Posterior vena cava (tissue), 2 donors: ENCODE results near the gene INPP5B. TPM values are rescaled to one million over a fixed set of nuclear protein-coding genes. Genes with fewer than 3 reads are reported as not detected.
"Not testable (repeated sequence)": the region's sequence is repeated elsewhere in the genome, so short reads cannot be mapped to it uniquely, and the experiment has no call there.

ENCODE experiments used
- DNase-seq: peaks from one replicate; pipeline ENCODE4 v3.0.0-alpha.2; 2020; ENCODE audit warnings: low spot score
- intact Hi-C, 2 donors: fragments of 100-400 bp; cut with DNase I; formaldehyde crosslinking; loops; one replicate each; pipeline versions ENCODE4 v1.14.1 to v1.14.2; 2022 to 2023
- long read RNA-seq, 2 donors: library from polyadenylated mRNA; unstranded; transcript quantifications; one replicate each; pipeline ENCODE4 v2.0.0, GENCODE V29; 2020 to 2021
- total RNA-seq, 2 donors: library from RNA; stranded (reverse); fragmentation: NEBNext Ultra II Directional; extraction: Animal tissue kit (Norgen Biotek cat#: 25700); gene quantifications; one replicate each; pipeline ENCODE4 v1.2.1, GENCODE V29; 2021
- donor health status: DM: yes; HTN: yes; CAD: no.
- donor health status: DM: yes; HTN: yes; CAD: no.

INPP5B gene
- total RNA-seq, result 10 to 100 TPM; 28.9 to 31.2 TPM
- long read RNA-seq, donor 1, partial matches to known transcripts, result 1 of 4 reads
- long read RNA-seq, donor 1, other reads (novel, unspliced or antisense), result 1 of 4 reads
- long read RNA-seq, donor 2, partial matches to known transcripts, result 1 of 9 reads
- long read RNA-seq, donor 2, other reads (novel, unspliced or antisense), result 4 of 9 reads

GRCh38 chr1:37946703-37947360 is at the start of gene INPP5B:
Gene INPP5B, minus strand, starts transcription at chr1:37947053. Its CDS starts 745 bp downstream, at chr1:37946308.
- DNase-seq, result peak; percentile 96
- intact Hi-C loops, result no loop called here

DNA sequence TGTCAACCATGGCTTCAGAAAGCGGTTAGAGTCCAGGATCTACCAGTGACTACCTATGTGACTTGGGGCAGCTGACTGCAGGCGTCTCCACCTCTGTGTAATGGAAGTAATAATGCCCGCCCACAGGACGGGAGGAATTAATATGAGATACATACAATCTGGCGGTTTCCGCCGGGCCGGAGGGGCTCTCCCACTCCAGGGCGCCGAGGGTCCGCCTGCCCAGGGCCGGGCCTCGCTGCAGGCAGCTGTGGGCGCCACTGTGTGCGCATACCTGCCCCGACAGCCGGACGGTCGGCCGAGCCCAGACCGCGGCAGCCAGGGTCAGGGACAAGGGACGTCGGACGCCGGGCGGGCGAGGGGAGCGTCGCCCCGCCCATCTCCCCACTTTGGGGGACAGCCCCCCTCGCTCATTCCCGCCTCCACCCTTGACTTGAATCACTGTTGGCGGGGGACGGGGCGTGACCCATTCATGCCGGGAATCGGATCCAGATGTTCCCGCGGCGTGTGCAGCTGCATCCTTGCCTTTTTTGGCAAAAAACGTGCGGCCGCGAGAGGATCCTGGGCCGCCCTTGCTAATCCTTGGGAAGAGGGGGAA is 49.0 kb upstream of the INPP5B start:
- intact Hi-C loops, result no loop called here
- peak; percentile 97 for DNase-seq

- DNase-seq, result peak; percentile 65
- intact Hi-C loops, result no loop called here
Observed at GRCh38 chr1:37994886-37995566, 48.2 kb upstream of the INPP5B start.

GRCh38 chr1:37989361-37989930 is 42.6 kb upstream of the INPP5B start:
- intact Hi-C loops, result no loop called here
- DNase-seq, result peak; percentile 85

GRCh38 chr1:37987679-37988078 is 40.8 kb upstream of the INPP5B start:
- intact Hi-C loops, result no loop called here
- DNase-seq, result no peak

GRCh38 chr1:37983546-37983945 is 36.7 kb upstream of the INPP5B start:
- intact Hi-C loops, result no loop called here
- DNase-seq, result no peak

- intact Hi-C loops, result loop anchor here (5.0 kb wide), 2 partner anchors 91 to 96 kb away; no protein-coding TSS in a partner anchor
- no peak for DNase-seq
Observed at GRCh38 chr1:37978541-37978940, 31.7 kb upstream of the INPP5B start.

GRCh38 chr1:37975083-37975482 is 28.2 kb upstream of the INPP5B start:
- intact Hi-C loops, result loop anchor here (5.0 kb wide), 2 partner anchors 88 to 93 kb away; no protein-coding TSS in a partner anchor
- not testable (repeated sequence) for DNase-seq

- no peak for DNase-seq
- intact Hi-C loops, result no loop called here
Observed at GRCh38 chr1:37974567-37974966, 27.7 kb upstream of the INPP5B start.

DNA sequence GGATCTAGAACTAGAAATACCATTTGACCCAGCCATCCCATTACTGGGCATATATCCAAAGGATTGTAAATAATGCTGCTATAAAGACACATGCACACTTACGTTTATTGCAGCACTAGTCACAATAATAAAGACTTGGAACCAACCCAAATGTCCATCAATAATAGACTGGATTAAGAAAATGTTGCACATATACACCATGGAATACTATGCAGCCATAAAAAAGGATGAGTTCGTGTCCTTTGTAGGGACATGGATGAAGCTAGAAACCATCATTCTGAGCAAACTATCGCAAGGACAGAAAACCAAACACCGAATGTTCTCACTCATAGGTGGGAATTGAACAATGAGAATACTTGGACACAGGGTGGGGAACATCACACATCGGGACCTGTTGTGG is 26.8 kb upstream of the INPP5B start:
- intact Hi-C loops, DNase-seq: not testable (repeated sequence)

GRCh38 chr1:37965301-37965700 is 18.4 kb upstream of the INPP5B start:
- intact Hi-C loops, result no loop called here

GRCh38 chr1:37964106-37964505 is 17.3 kb upstream of the INPP5B start:
- DNase-seq, intact Hi-C loops: not testable (repeated sequence)

More at GRCh38 chr1:37965301-37965700, 18.4 kb upstream of the INPP5B start:
- no peak for DNase-seq

- intact Hi-C loops, result loop anchor here in 1 of 2 donors (10.0 kb wide), 1 partner anchor 1964 kb away; no protein-coding TSS in a partner anchor
- DNase-seq, result no peak
Observed at GRCh38 chr1:37958690-37959089, 11.8 kb upstream of the INPP5B start.

DNA sequence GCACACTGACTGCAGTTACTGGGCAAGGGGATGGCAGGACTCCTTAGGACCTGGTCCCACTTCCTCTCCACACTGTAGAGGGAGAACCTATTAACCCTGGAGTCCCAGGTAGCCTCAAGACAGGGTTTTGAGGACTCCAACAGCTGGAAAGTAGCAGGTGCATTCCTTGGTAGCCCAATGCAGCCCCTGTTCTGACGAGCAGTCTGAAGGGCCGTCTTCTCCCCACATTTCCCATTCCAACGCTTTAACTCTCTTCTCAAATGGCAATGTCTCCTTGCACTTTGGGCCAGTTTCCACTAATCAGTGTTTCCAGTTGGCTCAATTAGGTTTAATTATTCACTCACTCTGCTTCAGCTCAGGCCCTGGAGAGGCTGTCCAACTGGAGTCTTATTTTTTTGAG is 8.8 kb upstream of the INPP5B start:
- intact Hi-C loops, result loop anchor here in 1 of 2 donors (10.0 kb wide), 1 partner anchor 1961 kb away; no protein-coding TSS in a partner anchor
- no peak for DNase-seq

- intact Hi-C loops, result loop anchor here in 1 of 2 donors (10.0 kb wide), 1 partner anchor 1960 kb away; no protein-coding TSS in a partner anchor
- DNase-seq, result no peak
Observed at GRCh38 chr1:37954316-37954971, 7.6 kb upstream of the INPP5B start.

DNA sequence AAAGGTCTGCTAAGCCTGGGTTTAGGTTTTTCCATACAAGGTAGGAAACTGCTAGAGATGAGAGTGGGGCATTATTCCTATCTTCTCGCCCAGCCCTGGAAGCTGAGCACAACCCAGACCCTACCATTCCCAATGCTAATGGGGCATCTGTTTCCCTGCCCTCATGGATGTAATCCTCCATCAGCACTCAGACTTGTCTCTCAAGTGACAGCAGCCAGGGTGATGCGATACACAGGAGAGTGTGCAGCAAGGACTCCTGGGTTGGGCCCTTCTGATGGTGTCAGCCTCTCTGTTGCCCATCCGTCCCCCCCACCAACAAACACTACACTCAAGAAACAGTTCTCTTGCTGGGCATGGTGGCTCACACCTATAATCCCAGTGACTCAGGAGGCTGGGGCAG is 5.9 kb upstream of the INPP5B start:
- no peak for DNase-seq
- intact Hi-C loops, result loop anchor here in 1 of 2 donors (10.0 kb wide), 1 partner anchor 1958 kb away; no protein-coding TSS in a partner anchor

GRCh38 chr1:37951783-37952624 is 5.2 kb upstream of the INPP5B start:
- intact Hi-C loops, result loop anchor here in 1 of 2 donors (10.0 kb wide), 1 partner anchor 1957 kb away; no protein-coding TSS in a partner anchor
- no peak for DNase-seq
